Right lobe of liver (tissue), 4 donors: ENCODE results near the gene IL4I1.

Experiments used
- CTCF ChIP-seq, 4 donors: fragments of 200-600 bp in 3 of 4; fragments of 450-650 bp in 1 of 4; IDR thresholded peaks; one replicate each; pipeline versions ENCODE4 v1.5.1 to v1.8.0; 2016 to 2022; ENCODE audit warnings: antibody characterized with exemption in 4 of 4, mild to moderate bottlenecking in 2 of 4
- POLR2A ChIP-seq: fragments of 450-650 bp; IDR thresholded peaks from one replicate; pipeline ENCODE4 v1.6.1; 2017; ENCODE audit warnings: antibody characterized with exemption, mild to moderate bottlenecking
- donor health status: DM: no; HTN: no; CAD: no.
- donor health status: DM: no; HTN: no; CAD: no.
- donor health status: DM: no; HTN: yes; CAD: no.

- TF ChIP-seq CTCF (IDR thresholded peaks at IDR 0.05) (no peak), POLR2A (no peak)
Measured at GRCh38 chr19:49878744-49879070, 18.0 kb downstream of the IL4I1 start.
